Measurements from ENCODE around the gene BUD13. TPM values are rescaled to one million over a fixed set of nuclear protein-coding genes. Genes with fewer than 3 reads are reported as not detected.
"Not testable (repeated sequence)": the region's sequence is repeated elsewhere in the genome, so short reads cannot be mapped to it uniquely, and the experiment has no call there.

Gene BUD13
- total RNA-seq, 4 donors from 2014 or later = 9.0 to 14.1 (median 12.3) TPM

DNA sequence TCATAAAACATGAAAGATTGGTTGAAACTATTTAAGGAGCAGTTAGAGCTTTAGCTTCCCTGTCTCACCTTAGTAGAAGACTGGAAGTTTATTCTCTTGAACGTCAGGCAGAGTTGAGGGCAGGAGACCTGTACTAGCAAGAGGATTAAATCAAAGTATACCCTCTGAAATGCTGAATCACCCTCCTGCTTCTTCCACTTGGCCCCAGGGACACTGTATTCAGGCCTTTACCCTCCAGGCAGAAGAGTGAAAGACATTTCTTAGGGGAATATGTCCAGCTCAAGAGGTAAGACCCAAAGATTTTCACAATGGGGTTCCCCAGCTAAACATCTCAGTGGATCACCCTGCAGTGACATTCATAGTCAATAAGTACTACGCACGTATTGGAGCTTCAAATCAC lies 38.4 kb upstream of the BUD13 start:
- Histone ChIP-seq H3K9me3 (no peaks in the 10 kb centered on the region), H3K27ac (peak overlapping the region in 1 of 4 donors; percentile 3), H3K27me3 (no peaks in the 10 kb centered on the region), H3K4me3 (no peak overlapping the region), H3K4me1 (peaks cover 0 to 16% of the 10 kb centered on the region in 2 donors), H3K36me3 (no peaks in the 10 kb centered on the region)
- ATAC-seq = no peak
- TF ChIP-seq POLR2A (IDR thresholded peaks at IDR 0.05) = no peak
- TF ChIP-seq, protein P1, sequence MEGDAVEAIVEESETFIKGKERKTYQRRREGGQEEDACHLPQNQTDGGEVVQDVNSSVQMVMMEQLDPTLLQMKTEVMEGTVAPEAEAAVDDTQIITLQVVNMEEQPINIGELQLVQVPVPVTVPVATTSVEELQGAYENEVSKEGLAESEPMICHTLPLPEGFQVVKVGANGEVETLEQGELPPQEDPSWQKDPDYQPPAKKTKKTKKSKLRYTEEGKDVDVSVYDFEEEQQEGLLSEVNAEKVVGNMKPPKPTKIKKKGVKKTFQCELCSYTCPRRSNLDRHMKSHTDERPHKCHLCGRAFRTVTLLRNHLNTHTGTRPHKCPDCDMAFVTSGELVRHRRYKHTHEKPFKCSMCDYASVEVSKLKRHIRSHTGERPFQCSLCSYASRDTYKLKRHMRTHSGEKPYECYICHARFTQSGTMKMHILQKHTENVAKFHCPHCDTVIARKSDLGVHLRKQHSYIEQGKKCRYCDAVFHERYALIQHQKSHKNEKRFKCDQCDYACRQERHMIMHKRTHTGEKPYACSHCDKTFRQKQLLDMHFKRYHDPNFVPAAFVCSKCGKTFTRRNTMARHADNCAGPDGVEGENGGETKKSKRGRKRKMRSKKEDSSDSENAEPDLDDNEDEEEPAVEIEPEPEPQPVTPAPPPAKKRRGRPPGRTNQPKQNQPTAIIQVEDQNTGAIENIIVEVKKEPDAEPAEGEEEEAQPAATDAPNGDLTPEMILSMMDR (IDR thresholded peaks at IDR 0.05 in 4 of 5, conservative IDR thresholded peaks at IDR 0.05 in 1 of 5) = no peak
- intact Hi-C loops (cut with DNase I; ENCODE audit: low total_unique reads) (no loop called here), in situ Hi-C loops (cut with MboI; ENCODE audit: low sequenced_read_pairs in 4 of 4) (no loop called here)
- no peak for DNase-seq

DNA sequence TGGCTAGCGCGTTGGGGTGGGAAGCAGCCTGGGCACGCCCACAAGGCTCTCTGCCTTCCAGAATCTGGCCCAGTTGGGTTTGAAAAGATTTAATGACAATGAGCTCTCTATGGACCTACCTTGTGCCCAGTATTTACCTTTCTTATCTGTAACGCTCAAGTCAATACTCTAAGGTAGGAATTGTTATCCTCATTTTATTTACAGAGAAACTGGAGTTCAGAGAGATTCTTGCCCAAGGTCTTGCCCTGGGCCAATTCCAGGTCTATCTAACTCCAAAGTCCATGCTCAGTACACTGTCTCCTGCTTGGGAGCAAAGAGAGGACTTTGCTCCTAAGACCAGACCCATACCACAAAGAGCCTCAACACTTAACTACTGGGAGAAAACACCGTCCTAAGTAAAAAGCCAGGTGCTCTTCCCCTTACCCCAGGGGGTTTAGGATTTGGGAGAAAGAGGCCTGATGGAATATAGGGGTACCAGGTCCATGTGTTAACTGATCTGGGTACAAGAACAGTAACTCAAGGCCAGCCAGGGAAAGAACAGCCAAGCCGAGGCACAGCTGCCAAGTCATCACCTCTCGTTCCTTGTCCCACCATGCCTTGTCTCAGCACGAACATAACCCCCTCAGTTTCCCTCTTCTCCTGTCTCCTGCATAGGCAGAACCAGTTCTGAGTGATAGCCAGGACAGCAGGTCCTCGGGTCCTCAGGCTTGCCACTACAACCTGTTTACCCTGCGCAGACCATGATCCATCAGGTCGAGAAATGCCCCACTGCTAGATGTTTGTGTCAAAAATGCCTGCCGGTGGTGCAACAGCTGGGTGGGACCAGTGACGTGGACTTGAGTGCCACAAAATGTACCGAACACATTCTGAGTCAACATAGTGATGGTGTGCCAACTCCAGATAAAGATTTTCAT lies 35.7 kb upstream of the BUD13 start:
- H3K27me3 ChIP-seq = no peaks in the 10 kb centered on the region
- intact Hi-C loops (cut with DNase I; ENCODE audit: low total_unique reads) = no loop called here
- peak overlapping the region in 1 of 4 donors; percentile 0 for H3K27ac ChIP-seq
- H3K36me3 ChIP-seq = no peaks in the 10 kb centered on the region
- H3K4me3 ChIP-seq = no peak overlapping the region
- no peaks in the 10 kb centered on the region for H3K9me3 ChIP-seq
- ATAC-seq (peak; percentile 32 to 42), DNase-seq (no peak)
- TF ChIP-seq POLR2A (IDR thresholded peaks at IDR 0.05) = no peak
- TF ChIP-seq, protein P1 (IDR thresholded peaks at IDR 0.05 in 4 of 5, conservative IDR thresholded peaks at IDR 0.05 in 1 of 5) = no peak
- in situ Hi-C loops (cut with MboI; ENCODE audit: low sequenced_read_pairs in 4 of 4) = no loop called here
- no peaks in the 10 kb centered on the region for H3K4me1 ChIP-seq

DNA sequence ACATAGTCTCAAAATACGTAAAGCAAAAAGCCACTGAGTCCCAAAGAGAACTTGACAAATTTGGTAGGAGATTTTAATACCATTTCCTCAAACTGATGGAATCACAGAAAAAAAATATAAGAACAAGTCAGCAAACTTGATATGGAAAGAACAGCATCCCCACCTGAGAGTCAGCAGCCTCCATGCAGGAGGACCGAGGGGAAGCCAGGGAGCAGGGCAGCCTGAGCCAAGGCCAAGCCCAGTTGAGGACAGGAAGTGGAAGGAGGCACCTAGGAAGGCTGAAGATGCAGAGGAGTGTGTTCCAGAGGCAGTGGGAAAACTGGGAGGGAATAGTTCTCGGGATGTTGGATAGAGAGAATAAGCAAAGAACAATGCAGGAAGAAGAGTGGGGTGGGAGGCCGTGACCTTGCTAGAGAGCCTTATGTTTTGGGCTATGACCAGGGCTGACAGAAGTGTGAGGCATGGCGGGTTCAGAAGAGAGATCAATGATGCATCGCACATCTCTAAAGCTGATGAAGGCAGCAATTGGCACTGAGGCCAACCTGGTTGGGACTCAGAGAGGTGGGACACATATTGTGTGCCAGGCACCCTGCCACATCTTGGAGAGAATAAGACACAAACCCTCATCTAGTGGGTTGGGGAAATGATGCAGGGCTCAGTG lies 34.9 kb upstream of the BUD13 start:
- no peak for ATAC-seq

DNA sequence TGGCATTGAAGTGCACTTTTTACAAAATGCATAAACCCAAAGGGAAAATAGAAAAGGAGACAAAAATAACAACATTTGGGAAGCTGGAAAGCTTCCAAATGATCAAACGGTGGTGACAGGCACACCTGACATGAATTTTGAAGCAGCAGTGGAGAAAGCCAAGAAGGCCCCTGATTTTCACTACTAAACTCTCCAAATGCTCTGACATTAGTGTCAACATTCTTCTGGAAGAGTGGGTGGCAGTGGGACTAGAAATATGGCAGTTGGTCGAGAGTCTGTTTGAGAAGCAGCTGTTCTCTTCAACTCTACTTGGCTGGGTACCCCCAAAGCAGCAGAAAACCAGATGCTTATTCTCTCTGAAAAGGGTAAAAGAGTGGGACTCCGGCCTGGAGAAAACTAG lies 31.2 kb upstream of the BUD13 start:
- intact Hi-C loops (cut with DNase I; ENCODE audit: low total_unique reads) (no loop called here), in situ Hi-C loops (cut with MboI; ENCODE audit: low sequenced_read_pairs in 4 of 4) (no loop called here)
- no peak for TF ChIP-seq POLR2A (IDR thresholded peaks at IDR 0.05)
- TF ChIP-seq, protein P1 (IDR thresholded peaks at IDR 0.05 in 4 of 5, conservative IDR thresholded peaks at IDR 0.05 in 1 of 5) = no peak
- Histone ChIP-seq H3K27me3 (no peaks in the 10 kb centered on the region), H3K4me1 (no peaks in the 10 kb centered on the region), H3K36me3 (no peaks in the 10 kb centered on the region), H3K9me3 (no peaks in the 10 kb centered on the region), H3K27ac (no peak overlapping the region), H3K4me3 (no peak overlapping the region)
- DNase-seq (no peak), ATAC-seq (no peak)

More for the DNA sequence above, 34.9 kb upstream of the BUD13 start:
- in situ Hi-C loops (cut with MboI; ENCODE audit: low sequenced_read_pairs in 4 of 4) (no loop called here), intact Hi-C loops (cut with DNase I; ENCODE audit: low total_unique reads) (no loop called here)
- no peak for DNase-seq
- H3K4me3 ChIP-seq = no peak overlapping the region
- H3K27me3 ChIP-seq = no peaks in the 10 kb centered on the region
- no peak for TF ChIP-seq POLR2A (IDR thresholded peaks at IDR 0.05)
- H3K36me3 ChIP-seq = no peaks in the 10 kb centered on the region
- no peak overlapping the region for H3K27ac ChIP-seq
- no peaks in the 10 kb centered on the region for H3K4me1 ChIP-seq
- H3K9me3 ChIP-seq = no peaks in the 10 kb centered on the region

DNA sequence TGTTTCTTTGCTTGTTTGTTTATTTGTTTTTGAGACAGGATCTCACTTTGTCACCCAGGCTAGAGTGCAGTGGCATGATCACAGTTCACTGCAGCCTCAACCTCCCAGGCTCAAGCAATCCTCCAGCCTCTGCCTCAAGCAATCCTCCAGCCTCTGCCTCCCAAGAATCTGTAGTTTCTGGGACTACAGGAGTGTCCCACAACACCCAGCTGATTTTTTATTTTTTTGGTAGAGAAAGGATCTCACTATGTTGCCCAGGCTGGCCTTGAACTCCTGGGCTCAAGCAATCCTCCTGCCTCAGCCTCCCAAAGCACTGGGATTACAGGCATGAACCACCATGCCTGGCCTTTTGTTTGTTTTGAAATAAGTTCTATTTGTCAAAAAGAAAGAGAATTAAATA lies 28.9 kb upstream of the BUD13 start:
- intact Hi-C loops (cut with DNase I; ENCODE audit: low total_unique reads); H3K27me3 ChIP-seq; in situ Hi-C loops (cut with MboI; ENCODE audit: low sequenced_read_pairs in 4 of 4); H3K9me3 ChIP-seq; DNase-seq; ATAC-seq; H3K4me1 ChIP-seq; H3K4me3 ChIP-seq; H3K36me3 ChIP-seq; H3K27ac ChIP-seq: not testable (repeated sequence)

Data from gastrocnemius medialis (tissue), 4 donors.